HUES6 (cell line): ENCODE results near the gene CILP2.

ENCODE experiments used
- H3K27ac ChIP-seq: 2 replicates; pipeline ENCODE4 v1.7.0; 2013; ENCODE audit warnings: low read depth, mild to moderate bottlenecking, low read length, inconsistent platforms
- H3K27me3 ChIP-seq: 2 replicates; pipeline ENCODE4 v1.6.1; 2013; ENCODE audit warnings: low read length; ENCODE audit not compliant: control insufficient read depth, insufficient read depth
- H3K36me3 ChIP-seq: 2 replicates; pipeline ENCODE4 v1.6.1; 2013; ENCODE audit warnings: low read length; ENCODE audit not compliant: control insufficient read depth, insufficient read depth
- H3K4me1 ChIP-seq: 2 replicates; pipeline ENCODE4 v1.6.1; 2013; ENCODE audit warnings: low read length; ENCODE audit not compliant: control insufficient read depth, insufficient read depth
- H3K4me3 ChIP-seq: 2 replicates; pipeline ENCODE4 v1.5.1; 2013; ENCODE audit warnings: low read depth, low read length
- H3K9ac ChIP-seq: one replicate; pipeline ENCODE4 v1.6.1; 2013; ENCODE audit warnings: mild to moderate bottlenecking, low read length
- H3K9me3 ChIP-seq: 2 replicates; pipeline ENCODE4 v1.6.1; 2013; ENCODE audit warnings: low read depth, low read length; ENCODE audit not compliant: control insufficient read depth, insufficient read depth

Gene CILP2

GRCh38 chr19:19549804-19550464, 11.9 kb downstream of the CILP2 start:
- no peaks in the 10 kb centered on the region for H3K9me3 ChIP-seq
- no peaks in the 10 kb centered on the region for H3K4me1 ChIP-seq
- H3K27me3 ChIP-seq: no peaks in the 10 kb centered on the region
- H3K9ac ChIP-seq: no peak overlapping the region
- H3K36me3 ChIP-seq: no peaks in the 10 kb centered on the region
- H3K4me3 ChIP-seq: no peak overlapping the region
- no peak overlapping the region for H3K27ac ChIP-seq

- no peaks in the 10 kb centered on the region for H3K27me3 ChIP-seq
- H3K9ac ChIP-seq: no peak overlapping the region
- no peaks in the 10 kb centered on the region for H3K4me1 ChIP-seq
- no peaks in the 10 kb centered on the region for H3K9me3 ChIP-seq
- no peaks in the 10 kb centered on the region for H3K36me3 ChIP-seq
- no peak overlapping the region for H3K27ac ChIP-seq
- H3K4me3 ChIP-seq: no peak overlapping the region
Observed at GRCh38 chr19:19550485-19550929, 12.4 kb downstream of the CILP2 start.

- no peaks in the 10 kb centered on the region for H3K27me3 ChIP-seq
- no peak overlapping the region for H3K27ac ChIP-seq
- no peaks in the 10 kb centered on the region for H3K36me3 ChIP-seq
- no peak overlapping the region for H3K4me3 ChIP-seq
- H3K9me3 ChIP-seq: no peaks in the 10 kb centered on the region
- no peaks in the 10 kb centered on the region for H3K4me1 ChIP-seq
- H3K9ac ChIP-seq: no peak overlapping the region
Observed at GRCh38 chr19:19550972-19551852, 13.1 kb downstream of the CILP2 start.

- Histone ChIP-seq H3K27me3 (no peaks in the 10 kb centered on the region), H3K27ac (no peak overlapping the region), H3K9ac (no peak overlapping the region), H3K4me1 (no peaks in the 10 kb centered on the region), H3K9me3 (no peaks in the 10 kb centered on the region), H3K36me3 (no peaks in the 10 kb centered on the region), H3K4me3 (no peak overlapping the region)
Observed at GRCh38 chr19:19551853-19552192, 13.8 kb downstream of the CILP2 start.

- no peak overlapping the region for H3K27ac ChIP-seq
- no peaks in the 10 kb centered on the region for H3K4me1 ChIP-seq
- no peaks in the 10 kb centered on the region for H3K9me3 ChIP-seq
- no peak overlapping the region for H3K4me3 ChIP-seq
- no peak overlapping the region for H3K9ac ChIP-seq
- no peaks in the 10 kb centered on the region for H3K27me3 ChIP-seq
- no peaks in the 10 kb centered on the region for H3K36me3 ChIP-seq
Observed at GRCh38 chr19:19552798-19553197, 14.7 kb downstream of the CILP2 start.

GRCh38 chr19:19553670-19554069, 15.6 kb downstream of the CILP2 start:
- H3K27me3 ChIP-seq: no peaks in the 10 kb centered on the region
- no peak overlapping the region for H3K27ac ChIP-seq
- H3K4me3 ChIP-seq: no peak overlapping the region
- no peaks in the 10 kb centered on the region for H3K36me3 ChIP-seq
- no peak overlapping the region for H3K9ac ChIP-seq
- no peaks in the 10 kb centered on the region for H3K4me1 ChIP-seq
- H3K9me3 ChIP-seq: no peaks in the 10 kb centered on the region

GRCh38 chr19:19554074-19555023, 16.3 kb downstream of the CILP2 start:
- H3K9ac ChIP-seq: no peak overlapping the region
- no peaks in the 10 kb centered on the region for H3K4me1 ChIP-seq
- H3K27ac ChIP-seq: no peak overlapping the region
- no peaks in the 10 kb centered on the region for H3K36me3 ChIP-seq
- no peak overlapping the region for H3K4me3 ChIP-seq
- no peaks in the 10 kb centered on the region for H3K9me3 ChIP-seq
- H3K27me3 ChIP-seq: no peaks in the 10 kb centered on the region

- Histone ChIP-seq H3K9ac (no peak overlapping the region), H3K27ac (no peak overlapping the region), H3K27me3 (no peaks in the 10 kb centered on the region), H3K36me3 (no peaks in the 10 kb centered on the region), H3K4me3 (no peak overlapping the region), H3K4me1 (peaks cover 5% of the 10 kb centered on the region; the same call in 1 of the 2 replicates), H3K9me3 (no peaks in the 10 kb centered on the region)
Observed at GRCh38 chr19:19558055-19558454, 20.0 kb downstream of the CILP2 start.

- H3K4me3 ChIP-seq: no peak overlapping the region
- no peaks in the 10 kb centered on the region for H3K36me3 ChIP-seq
- H3K4me1 ChIP-seq: peaks cover 5% of the 10 kb centered on the region; the same call in 1 of the 2 replicates
- no peak overlapping the region for H3K27ac ChIP-seq
- H3K9me3 ChIP-seq: no peaks in the 10 kb centered on the region
- no peak overlapping the region for H3K9ac ChIP-seq
- H3K27me3 ChIP-seq: no peaks in the 10 kb centered on the region
Observed at GRCh38 chr19:19558636-19559035, 20.6 kb downstream of the CILP2 start.

GRCh38 chr19:19559931-19560330, 21.9 kb downstream of the CILP2 start:
- H3K4me3 ChIP-seq: no peak overlapping the region
- no peaks in the 10 kb centered on the region for H3K27me3 ChIP-seq
- H3K36me3 ChIP-seq: no peaks in the 10 kb centered on the region
- no peak overlapping the region for H3K9ac ChIP-seq
- peaks cover 5% of the 10 kb centered on the region; the same call in 1 of the 2 replicates for H3K4me1 ChIP-seq
- no peaks in the 10 kb centered on the region for H3K9me3 ChIP-seq
- H3K27ac ChIP-seq: no peak overlapping the region
